GM23338 (cell line): ENCODE results near the gene DOCK1. TPM values are rescaled to one million over a fixed set of nuclear protein-coding genes. Genes with fewer than 3 reads are reported as not detected.

Source experiments
- ATAC-seq: fragments of 200-7000 bp; cut with Tn5 transposase; 3 replicates; pipeline ENCODE4 v1.9.1; 2020
- DNase-seq: peaks from one replicate; pipeline ENCODE4 v3.0.0-alpha.2; 2015; ENCODE audit warnings: low spot score
- H2AFZ ChIP-seq: fragments of 200-600 bp; sonication (generic); 2 replicates; pipeline ENCODE4 v1.8.0; 2016; ENCODE audit warnings: antibody characterized with exemption, mild to moderate bottlenecking, moderate library complexity
- H3F3A ChIP-seq: fragments of 200-600 bp; sonication (generic); replicated peaks from 2 replicates; pipeline ENCODE4 v1.8.0; 2017; ENCODE audit warnings: antibody characterized with exemption, mixed run types, low read depth
- H3K27ac ChIP-seq: fragments of 200-600 bp; sonication (generic); 2 replicates; pipeline ENCODE4 v1.6.1; 2016; ENCODE audit warnings: low read depth
- H3K27me3 ChIP-seq: fragments of 200-600 bp; sonication (generic); 2 replicates; pipeline ENCODE4 v1.8.0; 2016; ENCODE audit warnings: mild to moderate bottlenecking, mixed run types, moderate library complexity; ENCODE audit not compliant: insufficient read depth
- H3K36me3 ChIP-seq: fragments of 200-600 bp; sonication (generic); 2 replicates; pipeline ENCODE4 v1.8.0; 2016; ENCODE audit warnings: mild to moderate bottlenecking; ENCODE audit not compliant: insufficient read depth
- H3K4me1 ChIP-seq: fragments of 200-600 bp; sonication (generic); 2 replicates; pipeline ENCODE4 v1.8.0; 2016; ENCODE audit warnings: mild to moderate bottlenecking, moderate library complexity; ENCODE audit not compliant: insufficient read depth
- H3K4me2 ChIP-seq: fragments of 200-600 bp; sonication (generic); 2 replicates; pipeline ENCODE4 v1.7.1; 2017; ENCODE audit warnings: mixed run types
- H3K4me3 ChIP-seq: fragments of 200-600 bp; sonication (generic); 2 replicates; pipeline ENCODE4 v1.6.1; 2016; ENCODE audit warnings: mixed run types
- H3K79me2 ChIP-seq: fragments of 200-600 bp; sonication (generic); replicated peaks from 2 replicates; pipeline ENCODE4 v1.8.0; 2017; ENCODE audit warnings: mild to moderate bottlenecking; ENCODE audit not compliant: insufficient read depth
- H3K9me2 ChIP-seq: fragments of 200-600 bp; sonication (generic); 2 replicates; pipeline ENCODE4 v1.8.0; 2017; ENCODE audit not compliant: insufficient read depth
- H4K20me1 ChIP-seq: fragments of 200-600 bp; sonication (generic); replicated peaks from 2 replicates; pipeline ENCODE4 v1.8.0; 2017; ENCODE audit warnings: mild to moderate bottlenecking; ENCODE audit not compliant: insufficient read depth
- H3K27ac Mint-ChIP-seq: 2 replicates; pipeline ENCODE4 v1.8.0; 2020; ENCODE audit warnings: inconsistent platforms, mild to moderate bottlenecking, moderate library complexity, mixed read lengths
- H3K27me3 Mint-ChIP-seq: 3 replicates; pipeline ENCODE4 v1.8.0; 2022; ENCODE audit warnings: low read depth, mild to moderate bottlenecking, moderate library complexity, mixed read lengths, inconsistent platforms; ENCODE audit not compliant: insufficient read depth, poor library complexity
- H3K36me3 Mint-ChIP-seq: 3 replicates; pipeline ENCODE4 v1.8.0; 2021; ENCODE audit warnings: low read depth, mild to moderate bottlenecking, inconsistent platforms, moderate library complexity, mixed read lengths
- H3K4me1 Mint-ChIP-seq: 3 replicates; pipeline ENCODE4 v1.8.0; 2020; ENCODE audit warnings: mild to moderate bottlenecking, inconsistent platforms, mixed read lengths
- H3K4me3 Mint-ChIP-seq: 3 replicates; pipeline ENCODE4 v1.8.0; 2021; ENCODE audit warnings: moderate library complexity, mild to moderate bottlenecking, inconsistent platforms, mixed read lengths
- H3K9me3 Mint-ChIP-seq: 3 replicates; pipeline ENCODE4 v1.8.0; 2020; ENCODE audit warnings: moderate library complexity, mild to moderate bottlenecking, inconsistent platforms, mixed read lengths
- CREB1 ChIP-seq: fragments of 250-450 bp; sonication (Bioruptor Pico); IDR thresholded peaks from 2 replicates; pipeline ENCODE4 v1.5.0; 2020; ENCODE audit warnings: low read depth, mild to moderate bottlenecking, moderate library complexity
- EZH2 ChIP-seq: fragments of 200-600 bp; sonication (generic); IDR thresholded peaks from one replicate; pipeline ENCODE4 v1.8.0; 2017; ENCODE audit warnings: antibody characterized with exemption, mild to moderate bottlenecking, low read depth; ENCODE audit not compliant: unreplicated experiment
- EZH2phosphoT487 ChIP-seq: fragments of 200-600 bp; sonication (generic); IDR thresholded peaks from one replicate; pipeline ENCODE4 v1.8.1; 2018; ENCODE audit warnings: antibody characterized with exemption; ENCODE audit not compliant: unreplicated experiment
- JUNB ChIP-seq: IDR thresholded peaks from one replicate; pipeline ENCODE4 v1.6.1; 2016; ENCODE audit warnings: antibody characterized with exemption; ENCODE audit not compliant: unreplicated experiment
- NANOG ChIP-seq: IDR thresholded peaks from 2 replicates; pipeline ENCODE4 v1.6.1; 2016; ENCODE audit warnings: antibody characterized with exemption, borderline replicate concordance
- POLR2AphosphoS5 ChIP-seq: IDR thresholded peaks from 2 replicates; pipeline ENCODE4 v1.6.1; 2016; ENCODE audit warnings: antibody characterized with exemption, low read depth
- STAT1 ChIP-seq: IDR thresholded peaks from one replicate; pipeline ENCODE4 v1.6.1; 2016; ENCODE audit warnings: antibody characterized with exemption; ENCODE audit not compliant: unreplicated experiment
- ZNF114 ChIP-seq: fragments of 250-450 bp; sonication (Bioruptor Pico); IDR thresholded peaks from 2 replicates; pipeline ENCODE4 v1.5.0; 2020; ENCODE audit warnings: mild to moderate bottlenecking, moderate library complexity
- ZNF331 ChIP-seq: fragments of 250-450 bp; sonication (Bioruptor Pico); IDR thresholded peaks from 2 replicates; pipeline ENCODE4 v1.5.0; 2020; ENCODE audit warnings: low read depth, mild to moderate bottlenecking, moderate library complexity
- polyA plus RNA-seq: library from polyadenylated mRNA; unstranded; fragments of >200 nt; fragmentation: Nextera tagmentation; extraction: Ambion mirVana; gene quantifications from 2 replicates; pipeline ENCODE4 v1.2.1, GENCODE V29; 2016
- total RNA-seq: library from RNA; depleted of rRNA; stranded (reverse); fragments of >200 nt; shearing (Covaris generic); gene quantifications from 2 replicates; pipeline ENCODE4 v1.2.3, GENCODE V29; 2014
- TF ChIP-seq, protein P1 (sequence below): fragments of 250-450 bp; sonication (Bioruptor Pico); IDR thresholded peaks from 2 replicates; pipeline ENCODE4 v1.5.0; 2020; ENCODE audit warnings: mild to moderate bottlenecking, moderate library complexity
- TF ChIP-seq, protein P2 (sequence below), 2 experiments: fragments of 200-600 bp in 1 of 2; sonication (generic) in 1 of 2; conservative IDR thresholded peaks; 2 replicates each; pipeline versions ENCODE4 v1.5.1 to v1.6.1; 2016 to 2017; ENCODE audit warnings: antibody characterized with exemption in 2 of 2, low read depth in 2 of 2, mild to moderate bottlenecking in 2 of 2, moderate library complexity in 1 of 2
- TF ChIP-seq, protein P3 (sequence below): IDR thresholded peaks from 2 replicates; pipeline ENCODE4 v1.6.1; 2016; ENCODE audit warnings: antibody characterized with exemption
- TF ChIP-seq, protein P4 (sequence below): IDR thresholded peaks from one replicate; pipeline ENCODE4 v1.6.1; 2018; ENCODE audit warnings: antibody characterized with exemption; ENCODE audit not compliant: unreplicated experiment

Gene DOCK1
- total and polyA plus RNA-seq, 2 experiments from 2014 or later = 13.2 to 55.3 TPM

DNA sequence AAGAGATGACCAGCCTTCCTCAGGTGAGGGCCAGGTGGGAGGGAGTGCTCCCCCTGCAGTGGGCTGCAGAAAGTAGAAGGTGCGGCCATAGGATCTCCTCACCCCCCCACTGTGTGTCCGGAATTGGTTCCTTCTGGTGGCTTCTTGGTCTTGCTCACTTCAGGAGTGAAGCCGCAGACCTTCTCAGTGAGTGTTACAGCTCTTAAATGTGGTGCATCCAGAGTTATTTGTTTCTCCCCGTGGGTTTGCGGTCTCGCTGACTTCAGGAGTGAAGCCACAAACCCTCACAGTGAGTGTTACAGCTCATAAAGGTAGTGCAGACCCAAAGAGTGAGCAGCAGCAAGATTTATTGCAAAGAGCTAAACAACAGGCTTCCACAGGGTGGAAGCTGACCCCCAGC is 553.6 kb downstream of the DOCK1 start (continued):
- TF ChIP-seq POLR2AphosphoS5 = no peak

DNA sequence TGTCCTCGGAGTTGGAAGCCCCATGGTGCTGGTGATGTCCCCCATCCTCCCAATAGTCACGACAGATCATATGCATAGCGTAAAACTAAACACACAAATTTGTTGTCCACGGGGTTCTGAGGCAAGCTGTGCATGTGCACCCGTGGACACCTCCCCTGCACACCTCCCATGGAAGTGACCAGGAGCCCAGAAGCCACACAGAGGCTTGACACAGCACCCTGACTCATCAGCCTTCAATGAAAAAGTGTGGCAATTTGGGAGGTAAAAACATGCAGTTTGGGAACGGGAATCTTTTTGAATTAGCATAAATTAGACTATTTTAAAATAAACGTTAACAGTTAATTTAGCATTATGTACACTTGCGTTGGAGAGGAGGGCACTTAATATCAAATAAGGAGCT is 554.7 kb downstream of the DOCK1 start:
- no peaks in the 10 kb centered on the region; the same call in 1 of the 2 replicates for H3K9me2 ChIP-seq
- DNase-seq (no peak), ATAC-seq (no peak)
- H3K36me3 Mint-ChIP-seq = peaks cover 8% of the 10 kb centered on the region; the same call in 2 of the 3 replicates
- H3F3A ChIP-seq = no peaks in the 10 kb centered on the region
- TF ChIP-seq POLR2AphosphoS5 (no peak), STAT1 (no peak), EZH2 (no peak), CREB1 (CRISPR knock-in tag) (no peak), NANOG (no peak), ZNF114 (CRISPR knock-in tag) (no peak), JUNB (no peak), ZNF331 (CRISPR knock-in tag) (no peak), EZH2phosphoT487 (no peak)
- TF ChIP-seq, protein P1, sequence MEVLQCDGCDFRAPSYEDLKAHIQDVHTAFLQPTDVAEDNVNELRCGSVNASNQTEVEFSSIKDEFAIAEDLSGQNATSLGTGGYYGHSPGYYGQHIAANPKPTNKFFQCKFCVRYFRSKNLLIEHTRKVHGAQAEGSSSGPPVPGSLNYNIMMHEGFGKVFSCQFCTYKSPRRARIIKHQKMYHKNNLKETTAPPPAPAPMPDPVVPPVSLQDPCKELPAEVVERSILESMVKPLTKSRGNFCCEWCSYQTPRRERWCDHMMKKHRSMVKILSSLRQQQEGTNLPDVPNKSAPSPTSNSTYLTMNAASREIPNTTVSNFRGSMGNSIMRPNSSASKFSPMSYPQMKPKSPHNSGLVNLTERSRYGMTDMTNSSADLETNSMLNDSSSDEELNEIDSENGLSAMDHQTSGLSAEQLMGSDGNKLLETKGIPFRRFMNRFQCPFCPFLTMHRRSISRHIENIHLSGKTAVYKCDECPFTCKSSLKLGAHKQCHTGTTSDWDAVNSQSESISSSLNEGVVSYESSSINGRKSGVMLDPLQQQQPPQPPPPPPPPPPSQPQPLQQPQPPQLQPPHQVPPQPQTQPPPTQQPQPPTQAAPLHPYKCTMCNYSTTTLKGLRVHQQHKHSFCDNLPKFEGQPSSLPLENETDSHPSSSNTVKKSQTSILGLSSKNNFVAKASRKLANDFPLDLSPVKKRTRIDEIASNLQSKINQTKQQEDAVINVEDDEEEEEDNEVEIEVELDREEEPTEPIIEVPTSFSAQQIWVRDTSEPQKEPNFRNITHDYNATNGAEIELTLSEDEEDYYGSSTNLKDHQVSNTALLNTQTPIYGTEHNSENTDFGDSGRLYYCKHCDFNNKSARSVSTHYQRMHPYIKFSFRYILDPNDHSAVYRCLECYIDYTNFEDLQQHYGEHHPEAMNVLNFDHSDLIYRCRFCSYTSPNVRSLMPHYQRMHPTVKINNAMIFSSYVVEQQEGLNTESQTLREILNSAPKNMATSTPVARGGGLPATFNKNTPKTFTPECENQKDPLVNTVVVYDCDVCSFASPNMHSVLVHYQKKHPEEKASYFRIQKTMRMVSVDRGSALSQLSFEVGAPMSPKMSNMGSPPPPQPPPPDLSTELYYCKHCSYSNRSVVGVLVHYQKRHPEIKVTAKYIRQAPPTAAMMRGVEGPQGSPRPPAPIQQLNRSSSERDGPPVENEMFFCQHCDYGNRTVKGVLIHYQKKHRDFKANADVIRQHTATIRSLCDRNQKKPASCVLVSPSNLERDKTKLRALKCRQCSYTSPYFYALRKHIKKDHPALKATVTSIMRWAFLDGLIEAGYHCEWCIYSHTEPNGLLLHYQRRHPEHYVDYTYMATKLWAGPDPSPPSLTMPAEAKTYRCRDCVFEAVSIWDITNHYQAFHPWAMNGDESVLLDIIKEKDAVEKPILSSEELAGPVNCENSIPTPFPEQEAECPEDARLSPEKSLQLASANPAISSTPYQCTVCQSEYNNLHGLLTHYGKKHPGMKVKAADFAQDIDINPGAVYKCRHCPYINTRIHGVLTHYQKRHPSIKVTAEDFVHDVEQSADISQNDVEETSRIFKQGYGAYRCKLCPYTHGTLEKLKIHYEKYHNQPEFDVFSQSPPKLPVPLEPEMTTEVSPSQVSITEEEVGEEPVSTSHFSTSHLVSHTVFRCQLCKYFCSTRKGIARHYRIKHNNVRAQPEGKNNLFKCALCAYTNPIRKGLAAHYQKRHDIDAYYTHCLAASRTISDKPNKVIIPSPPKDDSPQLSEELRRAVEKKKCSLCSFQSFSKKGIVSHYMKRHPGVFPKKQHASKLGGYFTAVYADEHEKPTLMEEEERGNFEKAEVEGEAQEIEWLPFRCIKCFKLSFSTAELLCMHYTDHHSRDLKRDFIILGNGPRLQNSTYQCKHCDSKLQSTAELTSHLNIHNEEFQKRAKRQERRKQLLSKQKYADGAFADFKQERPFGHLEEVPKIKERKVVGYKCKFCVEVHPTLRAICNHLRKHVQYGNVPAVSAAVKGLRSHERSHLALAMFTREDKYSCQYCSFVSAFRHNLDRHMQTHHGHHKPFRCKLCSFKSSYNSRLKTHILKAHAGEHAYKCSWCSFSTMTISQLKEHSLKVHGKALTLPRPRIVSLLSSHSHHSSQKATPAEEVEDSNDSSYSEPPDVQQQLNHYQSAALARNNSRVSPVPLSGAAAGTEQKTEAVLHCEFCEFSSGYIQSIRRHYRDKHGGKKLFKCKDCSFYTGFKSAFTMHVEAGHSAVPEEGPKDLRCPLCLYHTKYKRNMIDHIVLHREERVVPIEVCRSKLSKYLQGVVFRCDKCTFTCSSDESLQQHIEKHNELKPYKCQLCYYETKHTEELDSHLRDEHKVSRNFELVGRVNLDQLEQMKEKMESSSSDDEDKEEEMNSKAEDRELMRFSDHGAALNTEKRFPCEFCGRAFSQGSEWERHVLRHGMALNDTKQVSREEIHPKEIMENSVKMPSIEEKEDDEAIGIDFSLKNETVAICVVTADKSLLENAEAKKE (CRISPR knock-in tag) = no peak
- TF ChIP-seq, protein P2, sequence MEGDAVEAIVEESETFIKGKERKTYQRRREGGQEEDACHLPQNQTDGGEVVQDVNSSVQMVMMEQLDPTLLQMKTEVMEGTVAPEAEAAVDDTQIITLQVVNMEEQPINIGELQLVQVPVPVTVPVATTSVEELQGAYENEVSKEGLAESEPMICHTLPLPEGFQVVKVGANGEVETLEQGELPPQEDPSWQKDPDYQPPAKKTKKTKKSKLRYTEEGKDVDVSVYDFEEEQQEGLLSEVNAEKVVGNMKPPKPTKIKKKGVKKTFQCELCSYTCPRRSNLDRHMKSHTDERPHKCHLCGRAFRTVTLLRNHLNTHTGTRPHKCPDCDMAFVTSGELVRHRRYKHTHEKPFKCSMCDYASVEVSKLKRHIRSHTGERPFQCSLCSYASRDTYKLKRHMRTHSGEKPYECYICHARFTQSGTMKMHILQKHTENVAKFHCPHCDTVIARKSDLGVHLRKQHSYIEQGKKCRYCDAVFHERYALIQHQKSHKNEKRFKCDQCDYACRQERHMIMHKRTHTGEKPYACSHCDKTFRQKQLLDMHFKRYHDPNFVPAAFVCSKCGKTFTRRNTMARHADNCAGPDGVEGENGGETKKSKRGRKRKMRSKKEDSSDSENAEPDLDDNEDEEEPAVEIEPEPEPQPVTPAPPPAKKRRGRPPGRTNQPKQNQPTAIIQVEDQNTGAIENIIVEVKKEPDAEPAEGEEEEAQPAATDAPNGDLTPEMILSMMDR (conservative IDR thresholded peaks at IDR 0.05; ENCODE audit: low read depth in 2 of 2) = no peak
- TF ChIP-seq, protein P3, sequence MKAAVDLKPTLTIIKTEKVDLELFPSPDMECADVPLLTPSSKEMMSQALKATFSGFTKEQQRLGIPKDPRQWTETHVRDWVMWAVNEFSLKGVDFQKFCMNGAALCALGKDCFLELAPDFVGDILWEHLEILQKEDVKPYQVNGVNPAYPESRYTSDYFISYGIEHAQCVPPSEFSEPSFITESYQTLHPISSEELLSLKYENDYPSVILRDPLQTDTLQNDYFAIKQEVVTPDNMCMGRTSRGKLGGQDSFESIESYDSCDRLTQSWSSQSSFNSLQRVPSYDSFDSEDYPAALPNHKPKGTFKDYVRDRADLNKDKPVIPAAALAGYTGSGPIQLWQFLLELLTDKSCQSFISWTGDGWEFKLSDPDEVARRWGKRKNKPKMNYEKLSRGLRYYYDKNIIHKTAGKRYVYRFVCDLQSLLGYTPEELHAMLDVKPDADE = no peak
- TF ChIP-seq, protein P4, sequence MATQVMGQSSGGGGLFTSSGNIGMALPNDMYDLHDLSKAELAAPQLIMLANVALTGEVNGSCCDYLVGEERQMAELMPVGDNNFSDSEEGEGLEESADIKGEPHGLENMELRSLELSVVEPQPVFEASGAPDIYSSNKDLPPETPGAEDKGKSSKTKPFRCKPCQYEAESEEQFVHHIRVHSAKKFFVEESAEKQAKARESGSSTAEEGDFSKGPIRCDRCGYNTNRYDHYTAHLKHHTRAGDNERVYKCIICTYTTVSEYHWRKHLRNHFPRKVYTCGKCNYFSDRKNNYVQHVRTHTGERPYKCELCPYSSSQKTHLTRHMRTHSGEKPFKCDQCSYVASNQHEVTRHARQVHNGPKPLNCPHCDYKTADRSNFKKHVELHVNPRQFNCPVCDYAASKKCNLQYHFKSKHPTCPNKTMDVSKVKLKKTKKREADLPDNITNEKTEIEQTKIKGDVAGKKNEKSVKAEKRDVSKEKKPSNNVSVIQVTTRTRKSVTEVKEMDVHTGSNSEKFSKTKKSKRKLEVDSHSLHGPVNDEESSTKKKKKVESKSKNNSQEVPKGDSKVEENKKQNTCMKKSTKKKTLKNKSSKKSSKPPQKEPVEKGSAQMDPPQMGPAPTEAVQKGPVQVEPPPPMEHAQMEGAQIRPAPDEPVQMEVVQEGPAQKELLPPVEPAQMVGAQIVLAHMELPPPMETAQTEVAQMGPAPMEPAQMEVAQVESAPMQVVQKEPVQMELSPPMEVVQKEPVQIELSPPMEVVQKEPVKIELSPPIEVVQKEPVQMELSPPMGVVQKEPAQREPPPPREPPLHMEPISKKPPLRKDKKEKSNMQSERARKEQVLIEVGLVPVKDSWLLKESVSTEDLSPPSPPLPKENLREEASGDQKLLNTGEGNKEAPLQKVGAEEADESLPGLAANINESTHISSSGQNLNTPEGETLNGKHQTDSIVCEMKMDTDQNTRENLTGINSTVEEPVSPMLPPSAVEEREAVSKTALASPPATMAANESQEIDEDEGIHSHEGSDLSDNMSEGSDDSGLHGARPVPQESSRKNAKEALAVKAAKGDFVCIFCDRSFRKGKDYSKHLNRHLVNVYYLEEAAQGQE = no peak
- no peak overlapping the region for H2AFZ ChIP-seq
- H3K4me2 ChIP-seq = no peak overlapping the region
- H3K4me1 ChIP-seq = no peaks in the 10 kb centered on the region
- no peaks in the 10 kb centered on the region; the same call in 2 of the 3 replicates for H3K4me1 Mint-ChIP-seq
- H3K4me3 ChIP-seq = no peak overlapping the region
- no peaks in the 10 kb centered on the region for H4K20me1 ChIP-seq
- peaks cover 15% of the 10 kb centered on the region for H3K9me3 Mint-ChIP-seq
- no peak overlapping the region for H3K27ac Mint-ChIP-seq
- no peaks in the 10 kb centered on the region for H3K27me3 ChIP-seq
- H3K36me3 ChIP-seq = no peaks in the 10 kb centered on the region; the same call in 1 of the 2 replicates
- no peaks in the 10 kb centered on the region for H3K27me3 Mint-ChIP-seq
- no peaks in the 10 kb centered on the region for H3K79me2 ChIP-seq
- H3K4me3 Mint-ChIP-seq = no peak overlapping the region
- no peak overlapping the region for H3K27ac ChIP-seq
